A204.1 (cell line): ENCODE measurements around the gene PSEN1.

Source experiments
- FAIRE-seq: peaks from 2 replicates; lab custom pipeline; 2012; peaks lifted over from hg19 to GRCh38; lab: Jason Lieb, UNC

Gene PSEN1

DNA sequence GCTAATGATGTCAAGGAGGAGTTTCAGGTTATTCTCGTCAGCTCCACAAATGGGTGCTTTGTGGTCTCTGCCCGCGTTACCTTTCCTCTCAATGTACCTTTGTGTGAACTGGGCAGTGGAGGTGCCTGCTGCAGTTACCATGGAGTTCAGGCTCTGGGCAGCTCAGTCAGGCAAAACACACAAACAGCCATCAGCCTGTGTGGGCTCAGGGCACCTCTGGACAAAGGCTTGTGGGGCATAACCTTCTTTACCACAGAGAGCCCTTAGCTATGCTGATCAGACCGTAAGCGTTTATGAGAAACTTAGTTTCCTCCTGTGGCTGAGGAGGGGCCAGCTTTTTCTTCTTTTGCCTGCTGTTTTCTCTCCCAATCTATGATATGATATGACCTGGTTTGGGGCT lies 84.3 kb downstream of the PSEN1 start:
- no peak for FAIRE-seq

DNA sequence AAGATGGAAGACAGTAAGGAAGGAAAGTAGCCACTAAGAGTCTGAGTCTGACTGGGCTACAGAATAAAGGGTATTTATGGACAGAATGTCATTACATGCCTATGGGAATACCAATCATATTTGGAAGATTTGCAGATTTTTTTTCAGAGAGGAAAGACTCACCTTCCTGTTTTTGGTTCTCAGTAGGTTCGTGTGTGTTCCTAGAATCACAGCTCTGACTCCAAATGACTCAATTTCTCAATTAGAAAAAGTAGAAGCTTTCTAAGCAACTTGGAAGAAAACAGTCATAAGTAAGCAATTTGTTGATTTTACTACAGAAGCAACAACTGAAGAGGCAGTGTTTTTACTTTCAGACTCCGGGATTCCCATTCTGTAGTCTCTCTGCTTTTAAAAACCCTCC lies 85.6 kb downstream of the PSEN1 start:
- FAIRE-seq: no peak

DNA sequence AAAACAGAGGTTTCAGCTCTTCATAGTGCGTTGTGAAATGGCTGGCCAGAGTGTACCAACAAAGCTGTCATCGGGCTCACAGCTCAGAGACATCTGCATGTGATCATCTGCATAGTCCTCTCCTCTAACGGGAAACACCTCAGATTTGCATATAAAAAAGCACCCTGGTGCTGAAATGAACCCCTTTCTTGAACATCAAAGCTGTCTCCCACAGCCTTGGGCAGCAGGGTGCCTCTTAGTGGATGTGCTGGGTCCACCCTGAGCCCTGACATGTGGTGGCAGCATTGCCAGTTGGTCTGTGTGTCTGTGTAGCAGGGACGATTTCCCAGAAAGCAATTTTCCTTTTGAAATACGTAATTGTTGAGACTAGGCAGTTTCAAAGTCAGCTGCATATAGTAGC lies 86.7 kb downstream of the PSEN1 start:
- no peak for FAIRE-seq

DNA sequence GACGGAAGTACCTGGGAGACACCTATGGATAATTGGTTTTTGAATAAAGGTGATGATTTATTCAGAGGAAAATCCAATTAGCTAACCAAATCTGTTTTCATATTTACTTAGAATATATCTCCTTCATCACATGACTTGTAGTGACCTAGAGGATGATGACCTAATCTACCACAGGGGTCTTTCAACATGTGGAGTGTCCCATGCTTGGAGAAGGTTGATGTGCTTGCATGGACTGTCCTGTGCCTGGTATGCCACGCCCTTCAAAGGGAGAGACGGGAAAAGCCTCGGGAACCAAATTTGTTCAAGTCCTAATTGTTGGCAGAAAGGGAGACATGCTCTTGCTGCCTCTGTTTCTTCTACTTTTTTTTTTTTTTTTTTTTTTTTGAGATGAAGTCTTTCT lies 89.2 kb downstream of the PSEN1 start:
- FAIRE-seq: no peak

DNA sequence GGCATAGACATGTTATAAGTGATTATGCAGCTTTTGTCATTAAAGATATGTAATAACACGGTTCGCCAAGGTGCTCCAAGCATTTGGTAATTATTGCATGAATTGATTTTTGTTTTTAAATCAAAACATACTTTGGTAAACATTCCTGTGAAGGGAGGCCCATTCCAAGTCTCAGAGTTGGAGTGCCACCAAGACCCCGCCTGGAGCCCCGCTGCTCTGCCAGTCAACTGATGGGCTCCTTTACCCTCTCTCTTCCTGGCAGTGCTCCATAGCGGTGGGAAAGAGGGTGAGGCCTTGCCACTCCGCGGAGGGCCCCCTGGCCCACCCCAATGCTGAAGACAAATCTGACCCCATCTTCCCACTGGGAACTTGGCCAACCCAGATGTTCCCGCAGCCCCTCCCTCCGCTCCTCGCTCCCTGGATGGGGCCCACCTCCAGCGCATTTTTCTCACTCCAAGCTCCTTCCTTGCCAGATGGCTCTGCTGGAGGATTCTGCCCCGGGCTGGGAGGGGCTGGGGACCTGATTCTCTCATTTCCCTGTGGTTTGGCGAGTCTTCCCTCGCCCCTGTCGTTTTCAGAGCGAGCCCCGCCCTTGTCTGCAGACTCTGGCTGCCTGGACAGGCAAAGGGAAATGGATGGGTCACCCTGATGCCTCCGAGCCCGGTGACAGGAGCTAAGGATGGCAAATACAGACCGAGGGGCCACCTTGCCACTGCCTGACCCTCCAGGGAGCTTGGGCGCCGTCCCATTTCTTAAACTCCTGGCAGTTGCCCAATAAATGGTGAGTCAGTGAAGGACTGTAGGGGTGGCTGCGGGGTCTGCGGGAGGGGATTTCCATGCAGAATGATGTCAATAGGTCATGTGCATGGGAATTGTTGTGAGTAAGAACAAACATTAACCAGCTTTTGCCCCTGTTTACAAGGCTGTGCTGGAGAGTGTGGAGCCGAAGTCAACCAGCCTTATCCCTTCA lies 91.8 kb downstream of the PSEN1 start:
- FAIRE-seq: no peak

DNA sequence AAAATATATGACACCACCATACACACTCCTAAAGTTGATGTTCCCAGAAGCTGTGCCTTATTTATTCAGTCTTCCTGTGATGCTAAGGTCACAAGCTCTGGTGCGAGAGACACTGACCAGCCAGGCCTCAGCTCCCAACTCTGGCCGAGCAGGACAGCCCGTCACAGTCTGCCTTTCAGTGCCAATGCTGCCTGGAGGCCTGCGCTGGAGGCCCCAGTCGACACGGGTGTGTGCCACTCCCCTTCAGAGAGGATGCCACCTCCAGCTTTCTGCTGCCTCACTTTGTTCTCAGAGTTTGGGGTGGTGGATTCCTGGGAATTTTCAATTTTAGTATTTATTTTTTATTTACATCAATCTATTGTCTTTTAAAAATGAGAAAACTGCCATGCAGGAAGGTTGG lies 93.7 kb downstream of the PSEN1 start:
- FAIRE-seq: no peak

DNA sequence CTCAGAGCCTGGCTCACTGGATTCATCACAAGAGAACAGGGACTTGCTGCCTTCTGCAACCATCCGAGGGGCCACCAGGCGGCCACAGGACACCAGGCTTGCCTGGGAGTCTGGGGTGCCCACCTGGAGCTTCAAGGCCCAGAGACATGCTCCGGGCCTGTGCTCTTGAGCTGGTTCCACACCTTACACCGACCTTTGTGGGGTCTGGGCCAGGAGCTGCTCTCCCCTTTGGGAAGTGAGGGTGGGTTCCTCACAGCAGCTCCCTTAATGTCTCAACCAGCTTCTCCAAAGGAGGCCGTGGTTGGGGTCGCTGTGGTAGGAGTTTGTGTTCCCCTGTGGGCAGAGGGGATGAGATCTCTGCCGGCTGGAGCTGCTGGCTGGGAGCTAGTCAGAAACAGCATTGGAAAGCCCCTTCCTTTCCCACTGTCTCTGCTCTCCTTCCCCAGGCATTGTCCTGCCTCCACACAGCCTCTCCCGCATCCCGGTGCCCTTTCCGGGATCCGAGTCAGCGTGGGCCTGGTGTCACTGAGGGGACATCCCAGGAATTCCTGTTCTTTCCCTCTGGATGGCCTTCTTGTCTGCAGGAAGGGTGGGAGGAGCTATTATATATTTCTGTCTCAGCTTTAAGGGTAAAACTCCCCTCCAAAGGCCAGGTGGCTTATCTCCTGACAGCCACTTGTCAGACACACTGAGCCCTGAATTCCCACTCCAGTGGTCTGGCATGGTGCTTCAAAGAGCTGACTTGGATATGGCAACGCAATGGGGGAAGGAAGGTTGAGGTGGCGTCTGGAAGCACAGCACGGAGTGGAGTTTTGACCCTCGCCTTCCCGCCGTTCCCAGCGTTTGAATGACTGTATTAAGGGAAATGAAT lies 95.9 kb downstream of the PSEN1 start:
- FAIRE-seq: no peak

DNA sequence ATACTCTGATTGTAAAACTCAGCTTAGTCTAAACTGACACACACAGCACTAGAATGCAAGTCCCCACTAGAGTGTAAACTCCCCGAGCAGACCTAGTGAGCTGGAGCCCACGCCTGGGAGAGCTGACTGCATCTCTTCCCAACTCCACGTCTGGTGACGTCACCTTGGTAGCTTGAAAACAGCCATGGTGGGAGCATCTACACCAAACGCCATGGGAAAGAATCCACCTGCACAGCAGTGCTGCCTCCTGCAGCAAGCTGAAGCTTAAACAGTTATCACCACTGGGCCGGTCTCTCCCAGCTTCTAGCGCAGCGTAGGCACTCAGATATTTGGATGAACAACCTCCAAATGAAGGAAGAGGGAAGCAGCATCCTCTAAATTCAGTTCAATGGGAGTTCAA lies 96.7 kb downstream of the PSEN1 start:
- FAIRE-seq: no peak

DNA sequence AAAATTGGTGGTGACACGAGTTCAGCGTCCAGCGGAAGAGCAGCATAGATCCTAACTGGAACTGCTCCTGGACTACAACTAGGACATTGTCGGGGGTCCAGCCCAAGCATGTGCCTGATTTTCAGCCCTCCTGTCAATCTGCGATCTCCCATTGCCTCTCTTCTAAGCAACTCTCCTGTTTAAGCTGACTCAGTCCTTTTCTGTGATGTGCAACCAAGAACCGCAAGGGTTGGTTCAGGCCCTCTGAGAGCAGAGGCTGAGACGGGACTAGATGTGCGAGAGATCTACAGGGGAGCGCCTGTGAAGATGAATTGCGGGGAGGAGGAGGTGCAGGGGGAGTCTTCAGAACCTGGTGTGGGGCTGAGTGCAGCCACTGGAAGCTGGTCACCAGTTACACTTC lies 97.3 kb downstream of the PSEN1 start:
- no peak for FAIRE-seq

DNA sequence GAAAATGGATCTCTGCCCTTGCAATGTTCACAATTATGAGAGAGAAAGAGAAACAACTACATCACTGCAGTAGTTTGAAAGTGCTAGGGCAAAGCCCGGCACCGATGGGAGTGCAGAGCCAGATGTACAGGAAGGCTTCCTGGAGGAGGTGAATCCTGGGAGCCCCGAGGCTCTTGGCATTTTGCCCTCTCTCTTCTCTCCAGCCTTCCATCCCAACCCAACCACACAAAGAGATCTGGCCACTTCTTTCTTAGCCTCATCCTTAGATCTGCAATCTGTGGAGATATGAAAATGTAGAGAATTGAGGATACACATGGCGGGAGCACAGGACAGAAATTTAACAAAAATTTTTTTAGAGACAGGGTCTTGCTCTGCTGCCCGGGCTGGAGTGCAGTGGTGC lies 97.7 kb downstream of the PSEN1 start:
- FAIRE-seq: no peak

DNA sequence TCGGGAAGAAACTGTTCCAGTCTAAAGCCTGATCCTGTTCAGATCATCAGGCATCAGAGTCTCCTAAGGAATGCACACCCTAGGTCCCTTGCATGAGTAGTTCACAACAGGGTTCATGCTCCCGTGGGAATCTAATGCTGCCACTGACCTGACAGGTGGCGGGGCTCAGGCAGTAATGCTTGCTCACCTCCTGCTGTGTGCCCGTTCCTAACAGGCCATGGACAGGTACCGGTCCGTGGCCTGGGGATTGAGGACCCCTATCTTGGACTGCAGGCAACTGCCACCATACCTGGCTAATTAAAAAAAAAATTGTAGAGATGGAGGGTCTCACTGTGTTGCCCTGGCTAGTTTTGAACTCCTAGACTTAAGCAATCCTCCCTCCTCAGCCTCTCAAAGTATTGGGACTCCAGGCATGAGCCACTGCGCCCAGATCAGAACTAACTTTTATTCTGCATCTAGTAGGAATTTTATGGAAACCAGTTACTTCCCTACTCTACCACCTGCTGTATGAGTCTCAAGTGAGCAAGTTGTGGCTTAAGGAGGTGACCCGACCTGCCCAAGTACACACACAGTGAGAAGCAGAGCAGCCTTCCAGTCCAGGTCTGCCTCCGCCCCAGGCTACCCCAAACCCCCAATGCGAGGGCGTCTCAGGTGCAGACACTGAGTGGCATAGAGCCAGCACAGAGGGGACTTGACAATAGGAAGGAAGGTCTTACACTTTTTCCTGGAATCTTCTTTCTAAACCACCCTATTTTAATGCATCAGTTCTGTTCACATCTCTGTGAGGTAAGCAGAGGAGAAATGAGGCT lies 98.5 kb downstream of the PSEN1 start:
- FAIRE-seq: no peak

DNA sequence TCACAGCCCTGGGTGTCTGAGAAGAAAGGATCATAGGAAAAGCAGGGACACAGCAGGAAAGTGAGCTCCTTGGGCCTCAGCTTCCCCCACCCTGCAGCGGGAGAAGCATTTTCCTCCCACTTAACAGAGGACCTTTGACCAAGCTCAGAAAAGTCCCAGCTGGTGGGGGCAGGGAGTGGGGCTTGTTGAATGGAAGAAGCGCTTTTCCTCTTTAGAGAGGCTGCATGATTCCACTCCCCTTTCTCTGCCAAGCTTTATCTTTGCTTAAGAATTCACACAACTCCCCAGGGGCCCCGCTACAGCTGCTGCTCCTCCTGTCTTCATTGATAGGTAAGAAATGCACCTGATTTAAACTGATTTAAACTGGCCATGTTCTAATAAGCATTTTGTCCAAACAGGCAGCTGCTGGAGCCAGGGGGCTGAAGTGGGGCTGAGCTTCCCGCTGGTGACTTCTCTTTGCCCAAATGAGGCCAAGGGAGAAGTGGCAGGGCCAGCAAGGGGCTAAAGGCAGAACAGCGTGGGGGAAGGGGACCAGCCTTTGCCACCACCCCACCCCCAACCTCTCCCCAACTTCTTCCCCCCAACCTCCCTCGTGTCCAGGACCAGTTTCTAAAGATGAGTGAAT lies 99.3 kb downstream of the PSEN1 start:
- no peak for FAIRE-seq

DNA sequence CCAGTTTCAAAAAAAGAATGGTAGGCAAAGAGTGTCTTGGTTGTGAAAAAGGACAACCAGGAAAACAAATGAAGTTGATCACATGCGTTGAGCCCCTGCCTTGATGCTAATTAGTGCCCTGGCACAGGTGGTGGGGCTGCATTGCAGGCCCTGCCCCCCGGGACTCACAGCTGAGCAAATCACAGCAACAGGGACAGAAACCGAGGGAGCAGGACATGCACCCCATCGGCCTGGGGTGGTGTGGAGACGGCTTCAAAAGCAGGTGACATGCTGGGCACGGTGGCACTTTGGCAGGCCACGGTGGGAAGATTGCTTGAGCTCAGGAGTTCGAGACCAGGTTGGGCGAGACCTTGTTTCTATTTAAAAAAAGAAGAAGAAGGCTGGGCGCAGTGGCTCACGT lies 99.8 kb downstream of the PSEN1 start:
- FAIRE-seq: no peak

DNA sequence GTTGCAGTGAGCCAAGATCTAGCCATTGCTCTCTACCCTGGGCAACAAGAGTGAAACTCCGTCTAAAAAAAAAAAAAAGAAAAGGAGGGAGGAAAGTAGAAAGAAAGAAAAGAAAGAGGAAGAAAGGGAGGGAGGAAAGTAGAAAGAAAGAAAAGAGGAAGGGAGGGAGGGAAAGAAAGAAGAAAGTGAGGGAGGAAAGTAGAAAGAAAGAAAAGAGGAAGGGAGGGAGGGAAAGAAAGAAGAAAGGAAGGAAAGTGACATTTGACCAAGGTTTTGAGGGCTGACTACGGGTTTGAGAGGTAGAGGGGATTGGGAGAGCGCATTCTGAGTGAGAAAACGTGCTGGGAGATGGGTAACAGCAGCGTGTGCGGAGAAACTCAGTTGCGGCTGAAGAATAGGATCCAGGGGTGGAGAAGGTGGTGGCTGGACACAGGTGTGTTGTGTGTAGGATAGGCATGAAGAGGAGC lies 100.5 kb downstream of the PSEN1 start:
- FAIRE-seq: no peak

DNA sequence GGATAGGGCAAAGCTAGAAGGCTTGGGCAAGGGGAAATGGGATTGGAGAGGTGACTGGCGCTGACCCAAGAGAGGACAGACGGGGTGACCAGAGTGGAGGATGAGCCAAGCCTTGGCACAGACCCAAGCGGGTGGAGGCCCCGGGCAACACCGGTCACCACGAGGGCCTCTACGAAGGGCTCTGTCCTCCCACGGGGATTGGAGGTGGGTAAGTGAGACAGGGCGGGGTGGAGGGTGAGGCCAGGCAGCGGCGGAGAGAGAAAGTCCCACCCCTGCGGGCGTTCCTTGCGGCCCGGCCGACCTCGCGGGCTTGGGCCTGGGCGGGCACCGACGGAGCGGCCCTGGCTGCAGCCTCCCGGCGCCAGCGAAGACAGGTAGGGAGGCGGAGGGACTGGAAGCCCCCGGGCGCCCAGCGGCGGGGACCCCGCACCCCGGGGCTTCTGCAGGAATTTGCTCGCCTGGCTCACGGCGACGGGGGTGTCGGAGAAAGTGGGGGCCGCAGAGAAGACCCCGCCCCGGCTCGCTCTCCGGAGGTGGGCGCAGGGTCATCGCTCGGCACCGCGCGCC lies 101.0 kb downstream of the PSEN1 start, which contains the start of gene PAPLN:
PAPLN (plus strand) TSS at position 288 of the 567 bp plus-strand sequence. CDS start 2,273 bp downstream, outside the sequence.
- no peak for FAIRE-seq

DNA sequence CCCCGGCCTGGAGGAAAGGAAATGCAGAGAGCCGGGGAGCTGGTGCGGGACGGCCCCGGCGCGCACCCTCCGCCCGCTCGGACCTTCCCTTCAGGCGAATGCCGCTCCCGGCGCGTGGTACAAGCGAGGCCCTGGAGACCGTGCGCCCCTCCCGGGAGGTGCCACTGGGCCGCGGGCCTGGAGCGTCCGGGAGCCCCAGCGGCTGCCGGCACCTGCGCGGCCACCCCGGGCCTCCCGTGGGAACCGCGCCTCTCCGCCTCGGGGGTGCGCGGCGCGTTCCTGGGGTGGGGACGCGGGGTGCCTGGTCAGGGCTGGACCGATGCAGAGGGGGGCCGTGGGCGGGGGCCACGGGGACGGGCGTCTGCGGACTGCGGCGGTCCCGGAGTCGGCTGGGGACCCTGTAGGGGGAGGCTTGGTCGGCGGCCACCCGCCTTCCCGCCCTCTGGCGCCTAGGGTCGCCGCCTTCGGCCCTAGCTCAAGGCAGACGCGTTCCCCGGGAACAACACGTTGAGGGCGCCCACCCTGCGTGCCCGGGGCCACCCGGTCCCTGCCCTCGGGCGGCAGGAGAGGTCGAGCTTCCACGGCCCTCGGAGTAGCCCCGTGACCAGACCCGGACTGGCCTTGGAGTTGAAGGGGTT lies 101.6 kb downstream of the PSEN1 start:
- no peak for FAIRE-seq

DNA sequence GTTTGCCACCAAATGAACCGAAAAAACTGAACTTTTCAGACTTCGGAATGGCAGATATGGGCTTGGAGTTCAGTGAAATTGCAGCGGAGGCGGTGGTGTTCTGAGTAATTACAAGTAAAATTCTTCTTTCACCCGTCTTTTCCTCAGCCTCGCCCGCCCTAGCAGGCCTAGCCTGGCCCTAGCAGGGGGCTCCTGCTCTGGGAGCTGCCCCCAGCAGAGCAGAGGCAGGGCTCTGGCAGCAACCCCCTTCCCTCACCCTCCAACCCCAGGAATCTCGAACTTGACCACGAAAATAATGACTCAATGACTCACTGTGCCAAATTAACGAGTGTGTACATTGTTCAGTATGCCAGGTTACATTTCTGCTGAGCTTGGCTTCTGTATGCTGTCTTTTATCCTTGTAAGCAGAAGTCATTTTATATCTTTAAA lies 102.1 kb downstream of the PSEN1 start:
- no peak for FAIRE-seq

DNA sequence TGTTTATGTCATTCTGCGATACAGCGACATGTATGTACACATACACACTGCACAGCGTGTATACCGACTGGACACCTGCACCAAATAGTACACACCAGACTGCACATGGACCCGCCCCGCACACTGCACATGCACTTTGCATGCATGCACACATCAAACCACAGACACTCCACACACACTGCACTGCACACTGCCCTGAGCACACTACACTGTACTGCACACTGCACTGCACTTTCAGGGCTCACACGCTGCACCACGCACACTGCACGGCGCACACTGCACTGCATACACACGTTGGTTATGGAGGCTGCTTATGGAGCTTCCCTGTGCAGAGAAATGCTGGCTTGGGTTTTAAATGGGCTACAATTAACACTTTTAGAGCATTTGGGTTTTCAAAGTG lies 102.6 kb downstream of the PSEN1 start:
- no peak for FAIRE-seq

DNA sequence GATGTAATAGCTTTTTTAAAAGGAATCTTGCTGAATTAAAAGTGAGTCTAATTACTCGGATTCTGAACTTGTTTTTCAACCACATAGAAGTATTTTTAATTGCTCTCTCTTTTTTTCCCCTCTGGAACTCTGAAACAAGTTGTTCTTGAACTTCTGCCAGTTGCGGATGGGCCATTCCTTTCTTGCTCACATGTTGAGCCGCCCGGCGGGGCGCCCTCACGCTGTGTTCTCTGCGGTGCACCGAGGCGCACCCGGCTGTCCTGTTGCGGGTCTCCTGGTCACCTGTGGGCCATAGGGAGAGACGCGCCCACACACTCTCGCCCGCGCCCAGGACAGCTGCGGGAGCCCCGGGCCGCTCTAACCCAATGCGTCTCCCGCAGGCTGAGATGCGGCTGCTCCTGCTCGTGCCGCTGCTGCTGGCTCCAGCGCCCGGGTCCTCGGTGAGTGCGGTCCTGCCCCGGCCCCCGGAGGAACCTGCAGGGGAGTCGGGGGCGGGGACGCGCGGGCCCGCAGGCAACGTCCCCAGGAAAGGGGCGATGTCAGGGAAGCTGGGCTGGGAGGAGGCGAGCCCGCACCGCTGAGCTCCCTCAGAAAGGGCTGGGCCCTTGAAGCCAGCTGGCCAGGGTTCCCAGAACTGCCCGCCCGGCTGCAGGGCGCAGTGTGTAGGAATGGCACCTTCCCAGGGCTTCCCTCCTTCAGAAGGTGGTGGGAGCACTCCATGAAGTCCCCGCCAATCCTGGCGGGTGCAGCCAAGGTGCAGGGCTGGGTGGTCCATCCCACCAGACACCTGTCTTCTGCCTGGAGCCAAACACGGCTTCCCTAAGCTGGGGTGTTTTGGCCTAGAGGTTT lies 103.3 kb downstream of the PSEN1 start:
- FAIRE-seq: no peak
